ENCODE results near the gene SGPL1.

DNA sequence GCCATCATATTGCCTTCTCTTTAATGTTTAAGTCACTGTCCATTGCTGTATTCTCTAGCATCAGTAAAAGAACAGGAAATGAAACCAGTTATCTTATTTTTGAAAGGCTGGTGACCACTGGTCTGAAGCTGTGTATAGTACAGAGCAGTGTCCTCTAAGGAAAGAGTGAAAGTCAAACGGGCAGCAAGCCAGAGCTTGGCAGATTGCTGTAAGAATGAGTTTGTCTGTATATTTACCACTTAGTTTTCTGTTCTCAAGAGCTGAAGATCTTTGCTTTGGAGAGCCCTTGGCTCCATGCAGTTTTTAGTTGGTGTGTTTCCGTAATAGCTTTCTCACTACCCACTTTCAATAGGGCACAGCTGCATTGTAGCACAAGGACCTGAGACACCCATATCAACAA lies 40.7 kb downstream of the SGPL1 start:
- TF ChIP-seq TAF1 (IDR thresholded peaks at IDR 0.05; ENCODE audit: low read depth, low read length) (no peak), POLR2A (IDR thresholded peaks at IDR 0.05; ENCODE audit: low read depth, low read length) (no peak), POLR2AphosphoS5 (IDR thresholded peaks at IDR 0.05; ENCODE audit: low read depth, low read length) (no peak)

All from GM12891 (cell line).